HG02642 (cell line): Measurements from ENCODE around the gene STOX1.
"Not testable (repeated sequence)": the region's sequence is repeated elsewhere in the genome, so short reads cannot be mapped to it uniquely, and the experiment has no call there.

ENCODE experiments used
- ATAC-seq: cut with Tn5 transposase; IDR thresholded peaks from one replicate; pipeline ENCODE4 v1.9.1; 2021; ENCODE audit warnings: mild to moderate bottlenecking; ENCODE audit not compliant: unreplicated experiment, poor library complexity

The STOX1 gene

DNA sequence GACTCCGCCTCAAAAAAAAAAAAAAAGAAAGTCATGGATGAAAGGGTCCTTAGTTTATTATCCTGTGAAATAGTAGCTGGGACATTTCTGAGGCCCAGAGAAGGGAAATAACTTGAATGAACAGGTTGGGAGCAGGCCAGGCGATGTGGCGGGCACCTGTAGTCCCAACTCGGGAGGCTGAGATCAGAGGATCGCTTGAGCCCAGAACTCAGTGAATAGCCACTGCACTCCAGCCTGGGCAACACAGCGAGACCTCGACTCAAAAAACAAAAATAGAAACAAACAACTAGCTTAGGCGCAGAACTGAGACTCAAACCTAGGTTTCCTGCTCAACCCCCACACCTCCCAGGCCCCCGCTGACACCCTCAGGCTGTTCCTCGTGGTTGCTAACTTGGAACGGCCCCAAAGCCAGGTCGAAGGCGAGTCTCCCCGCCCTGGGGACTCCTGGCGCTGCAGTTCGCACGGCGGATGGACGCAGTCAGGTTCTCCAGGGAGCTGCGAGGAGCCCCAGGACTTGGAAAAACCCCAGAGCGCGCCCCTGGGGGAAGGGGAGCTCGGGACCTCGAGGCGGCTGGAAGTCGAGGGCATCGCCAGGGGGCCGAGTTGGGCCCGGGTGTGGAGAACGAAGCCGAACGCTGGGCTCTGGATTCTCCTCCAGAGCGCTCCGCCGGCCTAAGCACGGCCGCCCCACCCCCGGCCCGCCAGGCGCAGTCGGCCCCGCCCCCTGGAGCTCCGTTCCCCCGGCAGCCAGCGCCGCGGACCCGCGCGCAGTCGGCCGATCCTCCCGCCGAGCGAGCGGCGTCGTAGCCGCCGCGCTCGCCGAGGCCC lies at the start of gene STOX1:
TSS of gene STOX1 (plus strand) at position 768 of the 828 bp plus-strand sequence. CDS start 93 bp downstream, outside the sequence.
- ATAC-seq, result peak; percentile 71

GRCh38 chr10:68781613-68782574 lies 45.4 kb upstream of the STOX1 start:
- no peak for ATAC-seq

DNA sequence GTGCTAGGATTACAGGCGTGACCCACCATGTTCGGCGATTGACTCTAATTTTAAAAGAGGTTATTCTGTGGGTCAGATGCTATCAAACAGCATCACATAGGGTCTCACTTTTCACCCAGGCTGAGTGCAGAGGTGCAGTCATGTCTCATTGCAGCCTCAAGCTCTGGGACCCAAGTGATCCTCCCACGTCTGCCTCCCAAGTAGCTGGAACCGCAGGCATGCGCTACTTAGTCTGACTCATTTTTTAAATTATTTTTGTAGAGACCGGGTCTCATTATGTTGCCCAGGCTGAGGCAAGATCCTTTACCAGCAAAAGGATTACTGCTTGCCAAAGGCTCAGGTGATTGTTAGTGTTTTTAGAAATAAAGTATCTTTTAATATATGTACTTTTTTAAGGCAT lies 42.9 kb upstream of the STOX1 start:
- ATAC-seq, result no peak

DNA sequence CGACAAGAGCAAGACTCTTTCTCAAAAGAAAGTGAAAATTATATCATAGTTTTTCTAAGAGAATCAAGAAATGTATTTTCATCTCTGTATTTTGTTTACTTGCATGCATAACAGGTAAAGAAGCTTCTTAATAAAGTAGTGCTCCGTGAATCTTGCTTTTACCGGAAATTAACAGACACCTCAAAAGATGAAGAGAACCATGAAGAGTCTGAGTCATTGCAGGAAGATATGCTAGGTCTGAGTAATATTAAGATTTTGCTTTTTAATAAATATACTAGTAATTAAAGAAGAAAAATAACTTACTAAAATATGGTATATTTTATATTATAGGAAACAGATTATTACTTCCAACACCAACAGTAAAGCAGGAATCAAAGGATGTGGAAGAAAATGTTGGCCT lies 39.5 kb upstream of the STOX1 start:
- ATAC-seq, result no peak

DNA sequence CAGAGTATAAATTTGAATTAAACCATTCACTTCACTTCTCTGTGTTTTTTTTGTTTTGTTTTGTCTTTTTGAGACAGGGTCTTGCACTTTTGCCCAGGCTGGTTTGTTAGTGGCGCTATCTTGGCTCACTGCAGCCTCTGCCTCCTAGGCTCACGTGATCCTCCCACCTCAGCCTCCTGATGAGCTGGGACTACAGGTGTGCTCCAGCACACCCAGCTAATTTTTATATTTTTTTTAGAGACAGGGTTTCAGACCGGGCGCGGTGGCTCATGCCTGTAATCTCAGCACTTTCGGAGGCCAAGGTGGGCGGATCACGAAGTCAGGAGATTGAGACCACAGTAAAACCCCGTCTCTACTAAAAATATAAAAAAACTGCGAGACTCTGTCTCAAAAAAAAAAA lies 36.9 kb upstream of the STOX1 start:
- ATAC-seq, result no peak

- no peak for ATAC-seq
Observed at GRCh38 chr10:68792115-68792514, 35.2 kb upstream of the STOX1 start.

- no peak for ATAC-seq
Observed at GRCh38 chr10:68795886-68796532, 31.3 kb upstream of the STOX1 start.

DNA sequence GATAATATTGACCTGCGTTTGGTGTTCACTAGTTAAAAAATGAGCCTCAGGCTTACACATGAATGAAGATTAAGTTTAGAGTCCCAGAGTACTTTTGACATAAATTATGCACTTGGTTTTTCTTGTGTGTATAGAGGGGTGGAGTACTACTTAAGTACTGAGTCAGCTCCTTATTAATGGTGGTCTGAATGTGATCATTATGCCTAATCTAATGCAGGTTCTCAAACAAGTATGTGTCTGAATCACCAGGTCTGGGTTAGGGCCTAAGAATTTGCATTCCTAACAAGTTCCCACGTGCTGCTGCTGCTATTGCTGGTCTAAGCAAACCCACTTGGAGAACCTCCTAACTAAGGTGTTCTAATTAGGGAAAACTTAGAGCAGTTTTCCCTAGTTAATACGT lies 30.7 kb upstream of the STOX1 start:
- ATAC-seq, result no peak

- no peak for ATAC-seq
Observed at GRCh38 chr10:68800211-68800610, 27.1 kb upstream of the STOX1 start.

DNA sequence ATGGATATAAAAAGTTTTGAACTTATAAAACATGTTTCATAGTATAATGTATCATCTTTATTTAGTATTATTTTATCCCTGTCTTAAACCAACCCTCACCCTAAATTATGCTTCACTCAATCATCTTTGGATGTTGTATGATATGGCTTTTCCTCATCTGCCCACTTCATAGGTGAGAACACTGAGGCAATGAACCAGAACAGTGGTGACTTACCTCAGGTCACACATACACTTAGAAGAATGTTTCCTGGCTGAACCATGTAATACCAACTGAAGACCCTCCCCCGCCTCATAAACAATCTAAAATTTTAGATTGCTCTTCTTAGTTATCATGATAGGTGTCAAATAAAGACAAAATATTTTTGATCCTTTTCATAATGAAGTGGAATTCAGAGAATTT lies 22.6 kb upstream of the STOX1 start:
- no peak for ATAC-seq

GRCh38 chr10:68810830-68811229 lies 16.5 kb upstream of the STOX1 start:
- ATAC-seq, result not testable (repeated sequence)

DNA sequence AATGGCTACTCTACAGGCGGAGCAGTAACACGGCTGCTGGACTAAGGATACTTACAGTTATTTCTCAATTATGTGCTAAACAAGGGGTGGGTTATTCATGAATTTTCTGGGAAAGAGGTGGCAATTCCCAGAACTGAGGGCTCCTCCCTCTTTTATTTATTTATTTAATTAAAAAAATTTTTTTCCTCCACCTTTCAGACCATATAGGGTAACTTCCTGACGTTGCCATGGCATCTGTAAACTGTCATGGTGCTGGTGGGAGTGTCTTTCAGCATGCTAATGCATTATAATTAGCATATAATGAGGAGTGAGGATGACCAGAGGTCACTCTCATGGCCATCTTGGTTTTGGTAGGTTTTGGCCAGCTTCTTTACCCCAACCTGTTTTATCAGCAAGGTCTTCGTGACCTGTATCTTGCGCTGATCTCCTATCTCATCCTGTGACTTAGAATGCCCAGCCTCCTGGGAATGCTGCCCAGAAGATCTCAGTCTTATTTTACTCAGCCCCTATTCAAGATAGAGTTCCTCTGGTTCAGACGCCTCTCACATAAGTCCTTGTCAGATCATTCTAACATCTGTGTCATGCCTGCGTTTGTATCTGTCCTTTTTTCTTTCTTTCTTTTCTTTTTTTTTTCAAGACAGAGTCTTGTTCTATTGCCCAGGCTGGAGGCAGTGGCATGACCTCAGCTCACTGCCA lies 15.9 kb upstream of the STOX1 start:
- no peak for ATAC-seq

GRCh38 chr10:68812420-68812819 lies 14.9 kb upstream of the STOX1 start:
- ATAC-seq, result no peak

DNA sequence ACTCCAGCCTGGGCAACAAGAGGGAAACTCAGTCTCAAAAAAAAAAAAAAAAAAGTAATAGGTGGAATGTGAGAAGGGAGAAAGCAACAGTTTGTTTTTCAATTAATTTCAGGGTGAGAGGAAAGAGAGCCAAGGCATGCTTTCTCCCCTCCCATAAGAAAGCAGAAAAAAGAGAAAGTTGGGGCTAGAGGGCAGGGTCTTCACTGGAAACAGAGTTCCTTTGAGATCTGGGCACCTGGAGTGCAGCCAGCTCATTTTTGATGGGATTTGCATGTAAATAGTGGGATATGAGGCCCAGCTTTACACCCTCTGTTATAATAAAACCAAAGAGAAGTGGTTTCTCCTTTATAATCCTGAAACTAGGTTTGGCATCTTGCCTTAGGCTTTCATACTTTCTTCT lies 13.8 kb upstream of the STOX1 start:
- no peak for ATAC-seq

- ATAC-seq, result no peak
Observed at GRCh38 chr10:68816796-68817412, 10.4 kb upstream of the STOX1 start.

DNA sequence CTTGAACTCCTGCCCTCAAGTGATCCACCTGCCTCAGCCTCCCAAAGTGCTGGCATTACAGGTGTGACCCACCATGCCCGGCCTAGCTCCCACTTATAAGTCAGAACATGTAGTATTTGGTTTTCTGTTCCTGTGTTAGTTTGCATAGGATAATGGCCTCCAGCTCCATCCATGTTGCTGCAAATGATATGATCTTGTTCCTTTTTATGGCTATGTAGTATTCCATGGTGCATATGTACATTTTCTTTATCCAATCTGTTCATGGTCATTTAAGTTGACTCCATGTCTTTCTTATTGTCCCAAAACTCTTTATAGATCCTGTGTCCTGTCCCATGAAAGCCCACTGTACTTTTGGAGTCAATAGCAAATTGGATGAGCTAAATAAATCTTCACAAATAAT lies 7.0 kb upstream of the STOX1 start:
- ATAC-seq, result not testable (repeated sequence)

DNA sequence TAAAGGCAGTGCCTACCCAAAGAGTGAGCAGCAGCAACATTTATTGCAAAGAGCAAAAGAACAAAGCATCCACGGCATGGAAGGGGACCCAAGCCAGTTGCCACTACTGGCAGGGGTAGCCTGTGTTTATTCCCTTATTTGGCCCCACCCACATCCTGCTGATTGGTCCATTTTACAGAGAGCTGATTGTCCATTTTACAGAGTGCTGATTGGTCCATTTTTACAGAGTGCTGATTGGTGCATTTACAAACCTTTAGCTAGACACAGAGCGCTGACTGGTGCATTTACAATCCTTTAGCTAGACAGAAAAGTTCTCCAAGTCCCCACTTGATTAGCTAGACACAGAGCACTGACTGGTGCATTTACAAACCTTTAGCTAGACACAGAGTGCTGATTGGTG lies 4.7 kb upstream of the STOX1 start:
- not testable (repeated sequence) for ATAC-seq

GRCh38 chr10:68827592-68827959 lies 245 bp downstream of the STOX1 start:
- peak; percentile 42 for ATAC-seq

DNA sequence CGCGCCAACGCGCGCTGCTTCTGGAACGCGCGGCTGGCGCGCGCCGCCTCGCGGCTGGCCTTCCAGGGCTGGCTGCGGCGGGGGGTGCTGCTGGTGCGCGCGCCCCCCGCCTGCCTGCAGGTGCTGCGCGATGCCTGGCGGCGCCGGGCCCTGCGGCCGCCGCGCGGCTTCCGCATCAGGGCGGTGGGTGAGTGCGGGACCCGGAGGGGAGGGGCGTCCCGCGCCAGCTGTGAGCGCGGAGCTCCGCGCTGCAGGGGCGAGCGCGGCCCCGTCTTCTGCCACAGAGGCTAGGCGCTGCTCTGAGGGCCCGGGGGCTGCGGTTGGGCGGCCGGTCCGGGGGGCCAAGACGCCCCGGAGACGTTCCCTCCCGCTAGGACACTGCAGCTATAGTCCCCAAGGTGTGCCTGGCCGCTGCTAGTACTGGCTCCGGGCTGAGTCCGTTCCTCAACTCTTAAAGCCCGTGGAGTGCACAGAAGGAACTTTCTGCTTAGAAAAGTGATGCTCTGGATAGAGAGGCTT lies 811 bp downstream of the STOX1 start:
- peak; percentile 32 for ATAC-seq

GRCh38 chr10:68828833-68829232 lies 1.5 kb downstream of the STOX1 start:
- no peak for ATAC-seq
